K562 (cell line): ENCODE measurements around the gene RFT1. TPM values are rescaled to one million over a fixed set of nuclear protein-coding genes. Genes with fewer than 3 reads are reported as not detected.
A peak's percentile ranks its signal among the peaks of the same experiment; 100 is the strongest.

Source experiments
- CEBPB ChIP-seq: fragments of 450-650 bp; IDR thresholded peaks from 2 replicates; pipeline ENCODE4 v1.6.1; 2016; ENCODE audit warnings: missing genetic modification characterization, missing compliant biosample characterization
- CEBPG ChIP-seq, 3 experiments: fragments of 200-800 bp in 1 of 3; sonication (Bioruptor generic) in 1 of 3; sonication (generic) in 1 of 3; formaldehyde crosslinking in 1 of 3; IDR thresholded peaks in 2 of 3; conservative IDR thresholded peaks in 1 of 3; 2 replicates each; pipeline versions ENCODE4 v1.6.1 to v1.8.0; 2016 to 2022; ENCODE audit warnings: missing compliant biosample characterization in 2 of 3, missing genetic modification characterization in 2 of 3, mild to moderate bottlenecking in 1 of 3, missing genetic modification reagents in 1 of 3
- NR1H2 ChIP-seq: sonication (generic); formaldehyde crosslinking; IDR thresholded peaks from 2 replicates; pipeline ENCODE4 v1.4.0; 2020; ENCODE audit warnings: mild to moderate bottlenecking, missing genetic modification reagents
- NR3C1 ChIP-seq: sonication (generic); formaldehyde crosslinking; IDR thresholded peaks from 2 replicates; pipeline ENCODE4 v1.8.1; 2022; ENCODE audit warnings: missing genetic modification reagents
- SMC3 ChIP-seq: conservative IDR thresholded peaks from 2 replicates; pipeline ENCODE4 v1.6.1; 2011; ENCODE audit warnings: low read depth, low read length, improper control_type of control experiment; ENCODE audit not compliant: insufficient read depth
- SOX6 ChIP-seq: fragments of 450-650 bp; IDR thresholded peaks from 2 replicates; pipeline ENCODE4 v1.6.1; 2014; ENCODE audit warnings: mild to moderate bottlenecking
- ZNF561 ChIP-seq: fragments of 450-650 bp; formaldehyde crosslinking; conservative IDR thresholded peaks from 2 replicates; pipeline ENCODE4 v1.4.0; 2020; ENCODE audit warnings: mild to moderate bottlenecking, moderate library complexity
- ZNF764 ChIP-seq: fragments of 250-450 bp; sonication (Bioruptor Pico); IDR thresholded peaks from 2 replicates; pipeline ENCODE4 v1.4.0; 2020; ENCODE audit warnings: low read depth, mild to moderate bottlenecking, moderate library complexity
- polyA plus RNA-seq, 8 experiments: library from polyadenylated mRNA; depleted of rRNA in 4 of 8; stranded (reverse) in 5 of 8; unstranded in 3 of 8; fragments of >200 nt; fragmentation: Nextera tagmentation in 2 of 8; fragmentation: Illumina TruSeq in 1 of 8; extraction: Ambion mirVana in 2 of 8; extraction: Trizol in 1 of 8; gene quantifications; 2 replicates each; pipeline versions ENCODE4 v1.2.1 to v1.2.3, GENCODE V29; 2011 to 2014; ENCODE audit warnings: inconsistent platforms in 1 of 8, missing spikeins in 1 of 8
- total RNA-seq, 7 experiments: library from RNA; depleted of rRNA in 6 of 7; stranded (reverse); fragments of >200 nt in 6 of 7; fragmentation: Illumina TruSeq in 2 of 7; extraction: Trizol in 2 of 7; gene quantifications; 2 replicates each; pipeline versions ENCODE4 v1.2.1 to v1.2.3, GENCODE V29; 2011 to 2021; ENCODE audit warnings: low replicate concordance in 1 of 7
- TF ChIP-seq, protein P1 (sequence below), 2 experiments: IDR thresholded peaks; 2 replicates each; pipeline ENCODE4 v1.6.1; 2011; ENCODE audit warnings: borderline replicate concordance in 1 of 2, control low read depth in 1 of 2, low read depth in 1 of 2, low read length in 1 of 2, mild to moderate bottlenecking in 1 of 2, mixed read lengths in 1 of 2, moderate library complexity in 1 of 2; ENCODE audit not compliant: insufficient read depth in 1 of 2, insufficient read length in 1 of 2, poor library complexity in 1 of 2, severe bottlenecking in 1 of 2; ENCODE audit errors: extremely low read depth in 1 of 2
- TF ChIP-seq, protein P2 (sequence below), 2 experiments: fragments of 450-650 bp; formaldehyde crosslinking in 1 of 2; IDR thresholded peaks; 2 replicates each; pipeline versions ENCODE4 v1.4.0 to v1.6.1; 2014 to 2020; ENCODE audit warnings: mild to moderate bottlenecking in 2 of 2, borderline replicate concordance in 1 of 2, low read depth in 1 of 2

Gene RFT1
- total and polyA plus RNA-seq, 9 of the 15 experiments (the other 6 are each of a cell fraction or from before 2014, with no cell fraction given) = 4.4 to 23.8 (median 8.9) TPM

DNA sequence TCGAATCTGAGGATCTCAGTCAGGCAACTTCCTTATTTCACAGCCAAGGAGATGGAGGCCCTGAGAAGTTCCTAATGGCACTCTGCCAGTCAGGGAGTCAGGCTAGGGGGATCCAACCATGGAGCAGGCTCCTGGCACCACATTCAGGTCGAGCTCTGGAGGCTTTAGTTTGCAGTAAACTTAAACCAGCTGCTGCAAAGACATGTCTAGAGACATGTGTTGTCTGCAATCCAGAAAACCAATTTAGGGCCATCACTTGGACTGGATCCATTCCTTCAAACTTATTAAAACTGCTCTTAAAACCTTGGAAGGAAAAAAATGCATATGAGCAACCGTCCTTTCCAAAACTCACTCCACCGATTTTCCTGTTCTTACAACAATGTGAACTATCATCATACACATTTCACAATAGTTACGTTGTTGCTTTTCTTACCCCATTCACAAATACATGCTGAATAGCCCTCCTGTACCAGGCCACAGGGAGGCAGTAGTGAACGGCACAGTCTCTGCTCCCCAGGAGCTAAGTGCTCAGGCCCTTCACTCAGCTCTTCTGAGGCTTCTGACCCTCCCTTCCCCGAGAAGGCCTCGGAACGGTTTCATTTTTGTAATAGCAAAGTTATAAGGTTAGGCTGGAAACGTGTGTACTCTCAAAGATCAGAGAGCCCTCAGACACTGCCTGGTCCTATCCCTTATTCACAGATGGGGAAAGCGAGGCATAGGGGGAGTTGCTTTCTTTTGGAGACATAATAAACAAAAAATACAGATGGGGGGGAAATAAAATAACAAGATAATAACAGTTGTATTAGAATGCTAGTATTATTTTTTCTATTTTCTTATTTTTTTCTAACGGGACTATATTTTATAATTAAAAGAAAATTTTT, 20.1 kb downstream of the RFT1 start (continued):
- TF ChIP-seq SMC3 (peak; percentile 44; the same call in 1 of the 2 replicates), SOX6 (no peak), NR1H2 (CRISPR knock-in tag) (no peak), ZNF561 (no peak), CEBPB (tag) (peak; percentile 91), ZNF764 (CRISPR knock-in tag) (peak; percentile 45; the same call in 1 of the 2 replicates), CEBPG (CRISPR knock-in tag; IDR thresholded peaks at IDR 0.05) (peak; percentile 59; the same call in 1 of the 2 replicates), CEBPG (tag; conservative IDR thresholded peaks at IDR 0.05 in 1 of 2, IDR thresholded peaks at IDR 0.05 in 1 of 2) (peak; percentile 68 to 73), NR3C1 (CRISPR knock-in tag) (no peak)
- TF ChIP-seq, protein P1, sequence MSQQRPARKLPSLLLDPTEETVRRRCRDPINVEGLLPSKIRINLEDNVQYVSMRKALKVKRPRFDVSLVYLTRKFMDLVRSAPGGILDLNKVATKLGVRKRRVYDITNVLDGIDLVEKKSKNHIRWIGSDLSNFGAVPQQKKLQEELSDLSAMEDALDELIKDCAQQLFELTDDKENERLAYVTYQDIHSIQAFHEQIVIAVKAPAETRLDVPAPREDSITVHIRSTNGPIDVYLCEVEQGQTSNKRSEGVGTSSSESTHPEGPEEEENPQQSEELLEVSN (IDR thresholded peaks at IDR 0.05; ENCODE audit: borderline replicate concordance in 1 of 2, extremely low read depth in 1 of 2, insufficient read depth in 1 of 2, insufficient read length in 1 of 2, low read depth in 1 of 2, low read length in 1 of 2, poor library complexity in 1 of 2, severe bottlenecking in 1 of 2) = no peak
- TF ChIP-seq, protein P2, sequence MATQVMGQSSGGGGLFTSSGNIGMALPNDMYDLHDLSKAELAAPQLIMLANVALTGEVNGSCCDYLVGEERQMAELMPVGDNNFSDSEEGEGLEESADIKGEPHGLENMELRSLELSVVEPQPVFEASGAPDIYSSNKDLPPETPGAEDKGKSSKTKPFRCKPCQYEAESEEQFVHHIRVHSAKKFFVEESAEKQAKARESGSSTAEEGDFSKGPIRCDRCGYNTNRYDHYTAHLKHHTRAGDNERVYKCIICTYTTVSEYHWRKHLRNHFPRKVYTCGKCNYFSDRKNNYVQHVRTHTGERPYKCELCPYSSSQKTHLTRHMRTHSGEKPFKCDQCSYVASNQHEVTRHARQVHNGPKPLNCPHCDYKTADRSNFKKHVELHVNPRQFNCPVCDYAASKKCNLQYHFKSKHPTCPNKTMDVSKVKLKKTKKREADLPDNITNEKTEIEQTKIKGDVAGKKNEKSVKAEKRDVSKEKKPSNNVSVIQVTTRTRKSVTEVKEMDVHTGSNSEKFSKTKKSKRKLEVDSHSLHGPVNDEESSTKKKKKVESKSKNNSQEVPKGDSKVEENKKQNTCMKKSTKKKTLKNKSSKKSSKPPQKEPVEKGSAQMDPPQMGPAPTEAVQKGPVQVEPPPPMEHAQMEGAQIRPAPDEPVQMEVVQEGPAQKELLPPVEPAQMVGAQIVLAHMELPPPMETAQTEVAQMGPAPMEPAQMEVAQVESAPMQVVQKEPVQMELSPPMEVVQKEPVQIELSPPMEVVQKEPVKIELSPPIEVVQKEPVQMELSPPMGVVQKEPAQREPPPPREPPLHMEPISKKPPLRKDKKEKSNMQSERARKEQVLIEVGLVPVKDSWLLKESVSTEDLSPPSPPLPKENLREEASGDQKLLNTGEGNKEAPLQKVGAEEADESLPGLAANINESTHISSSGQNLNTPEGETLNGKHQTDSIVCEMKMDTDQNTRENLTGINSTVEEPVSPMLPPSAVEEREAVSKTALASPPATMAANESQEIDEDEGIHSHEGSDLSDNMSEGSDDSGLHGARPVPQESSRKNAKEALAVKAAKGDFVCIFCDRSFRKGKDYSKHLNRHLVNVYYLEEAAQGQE (IDR thresholded peaks at IDR 0.05; ENCODE audit: borderline replicate concordance) = peak; percentile 14; the same call in 1 of the 2 replicates
- TF ChIP-seq, protein P2 (CRISPR knock-in tag; IDR thresholded peaks at IDR 0.05; ENCODE audit: low read depth) = no peak
